Limb (tissue), 2 donors: ENCODE data around the gene FMN1.

Source experiments
- DNase-seq, 2 donors: peaks; one replicate each; pipeline ENCODE4 v3.0.0-alpha.2; 2016; ENCODE audit errors: extremely low spot score in 2 of 2

The FMN1 gene

GRCh38 chr15:32936283-32936918, 258.1 kb downstream of the FMN1 start:
- no peak for DNase-seq

DNA sequence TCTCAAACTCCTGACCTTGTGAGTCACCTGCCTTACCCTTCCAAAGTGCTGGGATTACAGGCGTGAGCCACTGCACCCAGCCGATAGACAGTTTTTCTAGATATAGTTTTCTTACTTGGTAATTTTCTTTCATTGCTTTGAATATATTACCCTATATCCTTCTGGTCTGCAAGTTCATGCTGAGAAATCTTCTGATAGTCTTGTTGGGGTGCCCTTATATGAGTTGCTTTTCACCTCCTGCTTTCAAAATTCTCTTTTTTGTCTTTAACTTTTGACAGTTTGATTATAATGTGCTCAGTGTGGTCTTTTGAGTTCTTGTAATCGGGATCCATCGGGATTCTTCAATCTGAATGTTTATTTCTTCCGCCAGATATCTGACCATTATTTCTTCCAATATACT, 259.4 kb downstream of the FMN1 start:
- DNase-seq, result no peak

DNA sequence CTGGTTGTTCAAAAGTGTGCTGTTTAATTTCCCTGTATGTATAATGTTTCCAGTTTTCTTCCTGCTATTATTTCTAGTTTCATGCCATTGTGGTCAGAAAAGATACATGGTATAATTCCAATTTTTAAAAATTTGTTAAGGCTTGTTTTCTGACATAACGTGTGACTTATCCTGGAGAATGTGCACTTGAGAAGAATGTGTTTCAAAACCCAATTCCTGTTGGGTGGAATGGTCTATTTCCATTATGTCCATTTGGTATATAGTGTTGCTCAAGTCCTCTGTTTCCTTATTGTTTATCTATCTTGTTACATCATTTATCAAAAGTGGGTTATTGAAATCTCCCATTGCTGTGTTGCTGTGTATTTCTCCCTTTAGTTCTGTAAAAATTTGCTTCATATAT, 261.3 kb downstream of the FMN1 start:
- DNase-seq, result no peak

DNA sequence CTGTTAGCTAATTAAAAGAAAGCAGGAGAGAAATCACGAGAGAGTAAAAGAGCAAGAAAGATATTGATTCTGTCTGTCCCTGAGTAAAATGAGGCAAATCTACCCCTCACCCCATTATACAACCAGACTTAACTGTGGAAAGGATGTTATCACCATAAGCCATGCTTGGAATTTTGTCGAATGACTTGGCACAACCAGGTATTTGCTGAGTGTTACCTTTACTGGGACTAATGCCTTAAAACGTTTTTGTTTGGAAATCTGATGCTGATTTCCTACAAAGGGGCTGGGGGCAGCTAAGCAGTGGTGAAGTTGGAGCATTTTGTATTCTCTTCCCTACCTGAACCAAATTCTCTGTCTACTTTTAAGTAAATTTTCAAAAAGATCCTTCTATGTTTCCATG, 265.6 kb downstream of the FMN1 start:
- no peak for DNase-seq

- no peak for DNase-seq
These were observed 267.4 kb downstream of the FMN1 start for GRCh38 chr15:32927124-32927523.

- no peak for DNase-seq
These were observed 271.3 kb downstream of the FMN1 start for GRCh38 chr15:32923176-32923575.

- no peak for DNase-seq
These were observed 272.0 kb downstream of the FMN1 start for GRCh38 chr15:32922541-32922940.

DNA sequence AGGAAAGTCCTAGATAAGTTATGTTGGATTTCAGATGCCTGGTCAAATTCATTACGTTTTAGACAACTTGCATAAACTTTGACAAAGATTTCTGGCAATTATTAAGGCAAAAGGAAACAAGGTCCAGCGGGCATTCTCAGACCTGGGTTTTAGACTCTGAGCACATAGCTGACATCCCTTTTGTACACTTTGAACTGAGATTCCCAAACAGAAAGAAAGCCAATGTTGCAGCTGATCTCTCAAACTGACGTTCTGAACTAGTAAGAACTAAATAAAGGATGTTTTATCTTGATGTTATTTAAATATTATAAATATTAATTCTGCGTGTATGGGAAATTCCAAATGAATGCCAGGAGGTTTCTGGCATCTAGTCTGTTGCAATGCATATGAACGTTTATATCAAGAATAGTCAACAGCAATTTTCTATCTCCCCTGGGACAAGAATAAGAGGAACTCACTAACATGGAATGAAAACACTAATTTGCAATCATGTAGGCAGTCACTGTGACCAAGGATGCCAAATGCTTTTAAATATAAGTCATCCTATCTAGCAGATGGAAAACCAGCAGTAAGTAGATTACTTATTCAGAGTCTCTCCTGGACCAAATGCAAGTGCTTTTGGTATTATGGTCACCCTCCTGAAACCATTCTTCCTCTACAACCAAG, 274.6 kb downstream of the FMN1 start:
- no peak for DNase-seq

- no peak for DNase-seq
These were observed 276.0 kb downstream of the FMN1 start for GRCh38 chr15:32918547-32918946.

DNA sequence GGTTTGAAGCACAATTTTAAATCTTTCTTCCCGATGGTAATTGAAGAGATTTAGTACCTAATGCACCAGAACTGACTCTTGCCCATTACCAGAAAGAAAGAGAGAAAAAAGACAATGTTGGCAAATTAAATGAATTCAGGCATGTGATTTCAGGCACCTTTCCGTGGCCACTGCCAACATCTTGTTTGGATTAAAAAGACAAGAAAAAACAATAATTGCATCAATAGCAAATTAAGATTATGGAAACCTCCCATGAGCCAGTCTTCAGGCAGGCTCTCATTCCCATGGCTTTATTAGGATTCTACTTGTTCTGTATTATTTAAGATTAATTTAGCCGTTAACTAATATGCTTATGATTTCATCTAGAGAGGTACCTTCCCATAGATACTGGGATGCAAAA, 283.7 kb downstream of the FMN1 start:
- DNase-seq, result no peak

DNA sequence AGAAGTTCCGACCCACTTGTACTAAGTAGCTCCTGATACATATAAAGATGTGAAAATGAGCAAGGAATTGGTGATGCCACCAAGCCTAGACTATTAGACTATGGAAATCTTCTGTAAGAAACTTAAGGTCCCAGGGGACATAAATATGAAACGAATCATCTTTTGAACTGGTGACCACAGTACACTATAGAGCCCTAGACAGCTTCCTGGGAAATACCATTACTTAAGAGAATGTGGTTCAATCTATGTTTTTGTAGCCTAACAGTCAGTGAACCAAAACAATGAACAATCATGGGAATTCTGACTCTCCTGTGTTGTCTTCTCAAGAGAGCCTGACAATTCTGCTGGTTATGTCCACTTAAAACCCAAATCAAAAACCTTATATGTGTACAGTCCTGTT, 285.1 kb downstream of the FMN1 start:
- no peak for DNase-seq

GRCh38 chr15:32908872-32909271, 285.6 kb downstream of the FMN1 start:
- no peak for DNase-seq

DNA sequence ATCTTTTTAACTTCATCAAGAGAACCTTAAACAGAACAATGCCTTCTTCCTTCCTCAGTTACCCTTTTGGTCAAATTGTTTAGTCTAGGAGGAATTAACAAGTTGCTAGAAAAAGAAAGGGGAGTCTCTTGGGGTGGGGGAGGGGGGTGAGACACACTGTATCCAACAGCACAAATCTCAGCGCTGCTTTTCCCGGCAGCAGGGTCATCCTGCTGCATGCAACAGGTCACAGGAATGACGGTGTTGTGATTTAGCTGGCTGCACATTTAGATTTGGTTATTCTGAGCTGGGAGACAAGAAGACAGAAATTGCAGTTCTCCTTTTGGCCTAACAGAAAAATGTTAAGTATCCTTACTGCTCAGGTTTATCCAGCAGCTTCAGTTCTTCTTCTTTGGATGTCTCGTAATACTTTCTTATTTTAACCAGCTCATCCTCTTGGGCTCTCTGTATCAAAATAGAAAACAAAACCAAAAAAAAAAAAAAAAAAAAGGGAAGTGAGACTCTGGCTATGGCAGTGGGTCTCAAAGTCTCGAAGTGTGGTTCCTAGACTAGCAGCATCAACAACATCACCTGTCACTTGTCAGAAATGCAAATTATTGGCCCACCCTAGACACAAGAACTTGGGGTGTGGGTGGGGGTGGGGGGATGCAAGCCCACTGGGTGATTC, 286.2 kb downstream of the FMN1 start:
- DNase-seq, result no peak

DNA sequence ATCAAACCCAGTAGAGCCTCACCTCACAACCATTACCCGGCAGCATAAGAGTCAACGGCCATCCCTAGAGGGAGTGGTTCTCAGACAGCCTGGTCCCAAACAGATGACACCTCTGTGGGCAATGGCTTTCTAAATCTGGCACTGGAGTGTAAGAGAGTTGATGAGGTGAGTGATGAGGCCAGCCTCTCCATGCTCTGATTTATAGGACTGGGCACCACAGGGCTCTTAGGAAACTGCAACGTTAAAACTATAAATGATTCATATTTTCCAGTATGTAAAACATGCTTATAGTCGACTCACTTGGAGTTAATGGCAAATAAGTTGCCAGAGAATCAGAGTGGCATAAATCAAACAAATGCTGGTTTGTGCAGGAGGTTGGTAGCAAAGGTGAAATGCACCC, 289.0 kb downstream of the FMN1 start:
- no peak for DNase-seq

GRCh38 chr15:32904448-32904847, 290.1 kb downstream of the FMN1 start:
- no peak for DNase-seq

DNA sequence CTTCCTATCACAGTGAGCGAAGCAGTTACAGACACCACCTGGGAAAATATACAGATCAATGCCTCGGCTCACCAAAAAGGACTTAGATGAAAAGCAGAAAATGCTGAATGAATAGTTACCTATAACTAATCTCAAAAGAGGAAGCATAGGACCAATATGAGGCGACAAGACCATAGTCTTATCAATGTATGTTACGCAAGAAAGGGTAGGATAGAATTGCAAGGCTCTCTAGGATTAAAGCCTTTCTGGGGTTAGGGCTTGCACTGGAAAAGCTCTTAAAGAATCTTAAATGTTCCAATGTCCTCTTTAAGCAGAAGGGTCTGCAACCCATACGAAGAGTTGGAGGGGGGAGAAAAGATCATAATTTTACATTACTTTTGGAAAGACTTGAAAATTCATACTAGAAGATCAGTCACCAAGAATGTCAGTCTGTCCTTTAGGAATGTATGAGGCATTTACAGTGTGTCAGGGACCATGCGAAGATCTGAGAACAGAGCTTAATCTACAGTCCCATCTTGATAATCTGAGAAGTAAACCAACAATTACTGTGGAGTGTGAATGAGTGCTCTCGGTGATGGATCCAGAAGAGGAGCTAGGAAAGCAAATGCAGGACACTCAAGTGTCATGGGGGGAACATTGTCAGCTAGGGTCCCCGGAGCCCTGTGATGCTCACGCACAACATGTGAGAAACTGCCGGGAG, 290.8 kb downstream of the FMN1 start:
- no peak for DNase-seq

DNA sequence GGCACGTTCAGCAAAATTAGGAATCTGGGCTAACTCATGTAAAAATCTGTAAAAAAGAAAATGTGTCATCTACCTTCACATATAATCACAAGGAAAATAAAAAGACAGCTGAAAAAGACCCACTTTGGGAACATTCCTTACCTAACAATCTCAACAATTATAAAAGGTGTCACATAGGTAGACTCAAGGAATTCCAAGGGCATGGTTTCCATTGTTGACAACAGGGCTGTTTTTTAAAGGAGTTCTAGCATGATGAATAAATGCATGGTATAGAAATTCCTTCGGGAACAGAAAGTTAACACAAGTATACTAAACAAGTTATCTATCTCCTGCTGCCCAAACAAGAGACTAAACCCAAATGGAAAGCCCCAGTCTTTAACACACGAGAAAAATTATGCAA, 292.5 kb downstream of the FMN1 start:
- DNase-seq, result no peak

DNA sequence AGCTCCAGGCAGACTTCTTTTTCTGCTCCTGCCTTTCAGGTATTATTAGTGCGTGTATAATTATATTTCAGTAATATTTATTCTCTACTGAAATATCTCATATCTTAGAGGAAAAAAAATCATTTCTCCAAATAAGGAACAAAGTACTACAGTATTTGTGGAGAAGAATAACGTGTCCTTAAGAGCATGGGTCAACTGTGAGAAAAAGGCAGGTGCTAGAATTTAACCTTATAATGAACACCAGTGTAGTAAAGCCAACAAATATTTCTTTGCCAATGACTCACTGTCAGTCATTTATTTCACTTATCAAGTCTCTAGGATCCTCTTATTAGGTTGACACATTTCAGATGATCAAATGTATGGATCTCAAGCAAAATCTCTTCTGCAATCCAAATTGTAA, 293.3 kb downstream of the FMN1 start:
- DNase-seq, result no peak

DNA sequence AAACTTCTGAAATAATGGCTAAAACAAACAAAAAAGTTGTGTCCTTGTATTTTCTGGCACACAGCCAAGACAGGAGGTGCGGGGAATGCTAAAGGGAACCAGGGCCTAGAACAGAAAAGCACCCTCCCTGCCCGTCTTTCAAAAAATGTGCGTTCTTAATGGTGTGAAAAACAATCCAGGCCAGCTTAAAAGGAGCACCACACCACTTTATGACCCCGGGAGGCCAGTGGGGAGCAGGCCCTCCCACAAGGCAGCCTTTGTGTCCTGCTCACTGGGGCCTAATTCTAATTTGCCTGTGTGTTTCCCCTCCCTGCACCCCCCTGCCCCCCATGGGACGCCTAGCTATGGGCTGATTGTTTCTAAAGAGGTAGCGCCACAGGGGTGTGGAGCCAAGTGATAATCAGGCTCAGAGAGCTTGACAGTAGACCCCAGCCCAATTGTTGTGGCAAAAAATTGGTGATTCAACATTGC, 295.4 kb downstream of the FMN1 start:
- peak in 1 of 2 donors; percentile 40 for DNase-seq

DNA sequence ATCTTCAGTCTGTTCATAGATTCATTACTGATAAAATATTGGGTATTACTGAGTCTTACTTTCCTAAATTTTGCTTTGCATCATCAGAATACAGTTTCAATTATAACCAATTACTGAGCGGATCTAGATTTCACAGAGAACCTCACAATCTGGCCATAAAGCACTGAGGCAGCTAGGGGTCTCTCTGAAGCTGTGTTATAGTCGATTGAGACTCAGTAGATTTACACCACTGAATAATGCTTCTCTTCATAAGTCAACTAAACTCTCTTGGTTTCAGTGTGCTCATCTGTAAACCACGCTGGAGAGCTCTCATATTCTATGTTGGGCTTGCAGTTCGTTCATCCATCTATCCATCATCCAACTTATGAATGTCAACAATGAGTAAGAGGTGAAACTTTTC, 296.1 kb downstream of the FMN1 start:
- no peak for DNase-seq

GRCh38 chr15:32893421-32893820, 301.1 kb downstream of the FMN1 start:
- no peak for DNase-seq

GRCh38 chr15:32889214-32889613, 305.3 kb downstream of the FMN1 start:
- no peak for DNase-seq
